ENCODE measurements around the gene FGFR3.

FGFR3 gene

DNA sequence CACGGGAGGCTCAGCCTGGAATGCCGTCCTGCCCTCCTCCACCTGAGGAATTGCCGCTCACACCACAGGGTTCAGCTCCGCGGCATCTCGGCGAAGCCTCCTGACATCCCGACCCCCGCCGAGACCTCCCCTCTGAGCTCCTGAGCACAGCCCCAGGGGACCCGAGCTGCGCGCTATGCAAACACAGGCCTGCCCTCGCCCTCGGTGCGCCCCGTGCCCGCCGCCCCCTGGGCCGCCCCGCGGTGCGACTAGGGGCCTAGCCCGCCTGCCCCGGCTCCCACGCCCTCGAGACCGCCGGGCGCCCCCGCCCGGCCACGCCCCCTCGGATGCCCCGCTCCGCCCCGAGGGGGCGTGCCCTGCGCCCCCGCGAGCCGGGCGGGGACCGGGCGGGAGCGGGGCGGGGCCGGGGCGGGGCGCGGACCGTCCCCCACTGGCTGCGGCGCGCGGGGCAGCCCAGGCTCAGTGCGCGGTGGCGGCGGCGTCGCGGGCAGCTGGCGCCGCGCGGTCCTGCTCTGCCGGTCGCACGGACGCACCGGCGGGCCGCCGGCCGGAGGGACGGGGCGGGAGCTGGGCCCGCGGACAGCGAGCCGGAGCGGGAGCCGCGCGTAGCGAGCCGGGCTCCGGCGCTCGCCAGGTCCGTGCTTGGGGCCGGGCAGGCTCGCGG is at the start of gene FGFR3:
TSS of gene FGFR3 (plus strand) at position 462 of the 664 bp plus-strand sequence. CDS start 642 bp downstream, outside the sequence.
- in situ Hi-C loops (cut with MboI; ENCODE audit: low pct_unique_long_range_greater_than_20kb, low sequenced_read_pairs): no loop called here
- DNase-seq: no peak

DNA sequence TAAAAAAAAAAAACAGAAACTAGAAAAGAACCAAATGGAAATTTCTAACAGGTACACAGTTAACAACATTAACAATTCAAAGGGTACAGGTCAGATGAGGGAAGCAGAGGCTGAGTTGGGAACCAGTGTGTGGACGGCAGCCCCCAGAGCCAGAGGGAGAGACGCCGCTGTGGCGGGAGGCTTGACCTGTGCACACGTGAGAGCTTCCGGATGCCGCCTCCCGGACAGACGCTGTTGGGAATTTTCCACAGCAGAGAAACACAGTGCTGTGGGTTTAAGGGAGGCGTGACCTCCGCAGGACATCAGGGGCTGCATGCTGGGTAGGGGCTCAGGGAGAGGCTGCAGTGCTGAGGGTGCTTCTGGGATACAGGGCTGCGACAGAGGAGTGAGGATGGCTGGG is 49.5 kb upstream of the FGFR3 start:
- in situ Hi-C loops (cut with MboI; ENCODE audit: low pct_unique_long_range_greater_than_20kb, low sequenced_read_pairs): loop anchor here (10.0 kb wide), 1 partner anchor 71 kb away; no protein-coding TSS in a partner anchor
- no peak for DNase-seq

DNA sequence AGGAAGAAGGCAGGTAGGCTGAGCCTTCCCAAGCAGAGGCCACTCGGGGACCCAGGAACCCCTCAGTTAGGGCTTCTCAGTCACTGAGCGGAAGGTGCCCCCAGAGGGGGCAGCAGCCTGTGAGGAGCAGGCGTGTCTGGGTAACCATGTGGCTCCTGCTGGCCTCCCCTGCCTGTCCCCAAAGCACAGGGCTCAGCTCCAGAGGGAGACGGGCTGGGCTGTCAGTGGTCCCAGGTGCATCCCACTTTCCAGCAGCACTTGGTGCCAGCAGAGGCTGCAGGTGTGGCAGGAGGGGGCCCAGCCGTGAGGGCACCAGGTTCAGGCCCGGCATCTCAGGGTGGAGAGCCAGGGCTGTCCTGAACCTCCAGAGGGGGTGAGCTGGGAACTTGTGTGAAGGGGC is 49.1 kb upstream of the FGFR3 start:
- DNase-seq: no peak
- in situ Hi-C loops (cut with MboI; ENCODE audit: low pct_unique_long_range_greater_than_20kb, low sequenced_read_pairs): loop anchor here (10.0 kb wide), 1 partner anchor 71 kb away; no protein-coding TSS in a partner anchor

DNA sequence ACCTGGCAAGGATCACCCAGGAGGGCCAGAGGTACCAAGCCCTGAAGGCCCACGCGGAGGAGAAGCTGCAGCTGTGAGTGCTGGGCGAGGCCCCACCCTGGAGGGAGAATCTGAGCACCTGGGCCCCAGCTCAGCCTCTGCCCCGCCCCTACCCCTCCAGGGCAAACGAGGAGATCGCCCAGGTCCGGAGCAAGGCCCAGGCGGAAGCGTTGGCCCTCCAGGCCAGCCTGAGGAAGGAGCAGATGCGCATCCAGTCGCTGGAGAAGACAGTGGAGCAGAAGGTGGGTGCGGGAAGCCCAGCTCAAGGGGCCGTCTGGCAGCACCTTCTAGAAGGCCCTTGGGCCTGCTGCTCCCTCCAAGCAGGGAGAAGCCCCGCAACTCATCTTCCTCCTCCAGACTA is 48.5 kb upstream of the FGFR3 start:
- DNase-seq: no peak
- in situ Hi-C loops (cut with MboI; ENCODE audit: low pct_unique_long_range_greater_than_20kb, low sequenced_read_pairs): loop anchor here (10.0 kb wide), 1 partner anchor 70 kb away; no protein-coding TSS in a partner anchor

DNA sequence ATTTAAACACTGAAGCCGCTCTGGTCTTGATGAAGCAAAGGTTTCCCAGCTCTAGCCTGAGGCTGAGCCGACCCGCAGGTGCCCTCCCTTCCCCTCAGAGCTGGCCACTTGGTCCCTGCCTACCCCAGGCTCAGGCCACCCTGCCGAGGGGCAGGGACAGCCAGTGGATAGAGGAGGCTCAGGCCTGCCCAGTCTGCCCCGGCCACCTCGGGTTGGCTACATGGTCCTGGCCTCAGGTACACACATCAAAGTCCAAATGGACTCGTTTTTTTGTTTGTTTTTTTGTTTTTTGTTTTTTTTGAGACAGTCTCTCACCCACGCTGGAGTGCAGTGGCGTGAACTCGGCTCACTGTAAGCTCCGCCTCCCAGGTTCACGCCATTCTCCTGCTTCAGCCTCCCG is 47.9 kb upstream of the FGFR3 start:
- DNase-seq: no peak
- in situ Hi-C loops (cut with MboI; ENCODE audit: low pct_unique_long_range_greater_than_20kb, low sequenced_read_pairs): loop anchor here (10.0 kb wide), 1 partner anchor 70 kb away; no protein-coding TSS in a partner anchor

DNA sequence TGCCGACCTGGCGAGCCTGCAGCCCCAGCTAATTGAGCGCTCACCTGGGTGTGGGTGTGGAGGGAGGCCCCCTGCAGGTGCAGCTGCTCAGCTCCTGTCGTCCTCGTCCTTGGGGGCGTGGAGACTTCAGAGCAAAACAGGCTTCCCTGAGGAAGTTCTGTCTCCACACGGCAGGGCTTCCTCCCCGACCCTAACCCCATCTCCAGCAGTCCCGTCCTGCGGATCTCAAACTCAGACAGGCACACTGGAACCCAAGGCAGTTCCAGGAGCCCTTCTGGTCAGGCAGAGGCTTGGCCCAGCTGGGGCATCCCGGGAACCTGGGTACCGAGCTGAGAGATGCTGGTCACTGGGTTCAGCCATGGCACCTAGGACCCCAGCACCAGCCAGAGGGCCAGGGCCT is 47.4 kb upstream of the FGFR3 start:
- in situ Hi-C loops (cut with MboI; ENCODE audit: low pct_unique_long_range_greater_than_20kb, low sequenced_read_pairs): loop anchor here (10.0 kb wide), 1 partner anchor 69 kb away; no protein-coding TSS in a partner anchor
- no peak for DNase-seq

DNA sequence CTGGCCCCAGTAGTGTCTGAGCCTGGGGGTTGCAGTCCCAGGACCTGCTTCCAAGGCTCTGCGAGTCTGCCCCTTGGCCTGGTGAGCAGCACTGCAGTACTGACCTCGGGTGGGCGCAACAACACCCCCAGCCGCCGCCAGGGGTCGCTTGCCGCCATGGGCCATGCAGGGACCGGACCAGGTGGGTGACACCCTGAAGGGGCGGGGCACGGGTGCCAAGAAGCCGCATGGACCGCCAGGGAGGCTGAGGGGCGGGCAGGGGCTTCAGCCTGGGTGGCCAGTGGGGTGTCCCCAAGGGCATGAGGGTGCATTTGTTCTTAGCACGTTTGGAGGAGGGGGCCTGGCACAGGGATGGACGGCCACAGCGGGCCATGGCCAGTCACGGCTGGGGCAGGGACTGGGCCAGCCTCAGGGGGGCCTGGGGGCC is 46.8 kb upstream of the FGFR3 start:
- DNase-seq: peak; percentile 75
- in situ Hi-C loops (cut with MboI; ENCODE audit: low pct_unique_long_range_greater_than_20kb, low sequenced_read_pairs): loop anchor here (10.0 kb wide), 1 partner anchor 69 kb away; no protein-coding TSS in a partner anchor

DNA sequence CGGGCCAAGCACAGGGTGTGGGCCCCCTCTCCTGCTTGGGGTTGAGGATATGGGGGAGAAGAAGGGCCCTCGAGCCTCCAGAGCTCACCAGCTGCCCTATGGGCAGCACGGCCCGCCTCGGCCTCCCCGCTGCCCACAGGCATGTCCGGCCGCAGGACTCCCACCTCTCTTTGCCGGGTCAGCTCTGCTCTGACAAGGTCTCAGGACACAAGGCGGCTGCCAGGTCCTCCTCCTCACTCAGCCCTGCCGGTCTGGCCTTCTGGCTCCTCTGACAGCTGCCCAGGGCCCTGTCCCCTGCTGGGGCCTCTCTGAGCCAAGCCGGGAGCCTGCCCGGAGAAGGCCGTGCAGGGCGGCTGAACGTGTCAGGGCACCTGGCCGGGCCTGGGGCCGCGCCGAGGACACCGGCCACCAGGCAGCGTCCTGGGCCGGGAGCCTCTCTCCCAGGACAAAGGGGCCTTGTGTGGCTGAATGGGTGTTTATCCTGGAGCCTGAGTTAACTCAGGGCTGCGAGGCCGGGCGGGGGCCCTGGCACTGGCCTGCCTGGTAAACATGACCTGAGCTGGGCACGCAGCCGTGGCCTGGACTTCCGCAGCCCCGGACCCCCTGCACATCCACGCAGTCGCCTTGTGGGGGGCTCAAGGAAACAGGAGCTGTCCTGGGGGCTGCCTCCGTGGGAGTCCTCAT is 46.0 kb upstream of the FGFR3 start:
- in situ Hi-C loops (cut with MboI; ENCODE audit: low pct_unique_long_range_greater_than_20kb, low sequenced_read_pairs): loop anchor here (10.0 kb wide), 1 partner anchor 68 kb away; no protein-coding TSS in a partner anchor
- no peak for DNase-seq

DNA sequence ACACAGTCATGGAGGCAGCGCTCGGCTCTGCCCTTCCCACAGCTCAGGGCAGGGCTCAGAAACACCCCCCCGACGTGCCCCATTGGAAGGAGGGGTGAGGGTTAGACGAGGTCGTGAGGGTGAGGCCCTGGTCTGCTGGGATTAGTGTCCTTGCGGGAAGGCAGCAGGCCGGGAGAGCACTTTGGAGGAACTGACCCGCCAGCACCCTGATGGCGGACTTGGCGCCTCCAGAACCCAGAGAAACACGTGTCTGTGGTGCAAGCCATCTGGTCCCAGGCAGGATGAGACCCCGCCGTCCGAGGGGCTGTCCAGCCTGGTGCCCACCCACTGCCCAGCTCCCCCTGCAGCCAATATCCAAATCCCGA is 45.5 kb upstream of the FGFR3 start:
- in situ Hi-C loops (cut with MboI; ENCODE audit: low pct_unique_long_range_greater_than_20kb, low sequenced_read_pairs): loop anchor here (10.0 kb wide), 1 partner anchor 67 kb away; no protein-coding TSS in a partner anchor
- DNase-seq: no peak

DNA sequence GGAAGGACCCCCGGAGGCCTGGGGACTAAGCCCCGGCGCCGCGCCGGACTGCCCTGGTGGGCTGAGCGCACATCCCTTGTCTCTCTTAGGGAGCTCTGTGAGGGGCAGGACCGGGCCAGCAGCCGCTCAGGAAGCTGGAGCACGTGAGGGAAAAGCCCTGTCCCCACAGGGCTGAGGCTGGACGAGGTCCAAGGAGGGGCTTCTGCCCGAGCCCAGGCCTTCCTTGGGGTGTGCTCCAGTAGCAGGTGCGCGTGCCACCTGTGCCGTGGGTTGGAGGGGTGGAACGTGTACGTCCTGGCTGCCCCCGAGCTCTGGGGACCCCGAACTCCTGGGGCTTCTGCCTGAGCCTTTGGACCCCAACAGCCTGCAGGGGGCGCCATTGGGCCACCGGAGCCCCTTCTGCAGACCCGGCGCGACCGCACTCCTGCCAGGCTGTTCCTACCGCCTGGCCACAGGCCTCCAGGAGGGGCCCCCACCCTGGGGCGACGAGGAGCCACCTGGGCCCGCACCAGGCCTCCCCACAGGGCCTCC is 44.6 kb upstream of the FGFR3 start:
- DNase-seq: peak; percentile 85
- in situ Hi-C loops (cut with MboI; ENCODE audit: low pct_unique_long_range_greater_than_20kb, low sequenced_read_pairs): loop anchor here (10.0 kb wide), 1 partner anchor 66 kb away; no protein-coding TSS in a partner anchor

DNA sequence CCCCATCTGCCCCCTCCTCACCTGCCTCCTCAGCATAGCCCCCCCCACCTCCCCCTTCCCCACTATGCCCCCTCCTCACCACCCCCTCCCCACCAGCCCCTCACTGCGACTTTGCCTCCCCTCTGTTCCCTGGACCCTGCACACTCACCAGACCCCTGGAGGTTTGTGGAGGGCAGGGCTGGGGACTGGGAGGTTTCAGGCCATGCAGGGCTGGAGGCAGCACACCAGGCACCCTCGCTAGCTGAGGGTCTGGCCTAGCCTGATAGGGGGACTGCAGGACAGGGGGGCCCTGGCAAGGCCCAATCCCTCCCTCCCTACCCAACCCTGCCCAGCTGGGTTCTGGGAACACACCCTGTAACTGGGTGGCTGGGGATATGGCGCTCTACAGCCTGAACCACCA is 43.7 kb upstream of the FGFR3 start:
- in situ Hi-C loops (cut with MboI; ENCODE audit: low pct_unique_long_range_greater_than_20kb, low sequenced_read_pairs): loop anchor here (10.0 kb wide), 1 partner anchor 65 kb away; no protein-coding TSS in a partner anchor
- no peak for DNase-seq

DNA sequence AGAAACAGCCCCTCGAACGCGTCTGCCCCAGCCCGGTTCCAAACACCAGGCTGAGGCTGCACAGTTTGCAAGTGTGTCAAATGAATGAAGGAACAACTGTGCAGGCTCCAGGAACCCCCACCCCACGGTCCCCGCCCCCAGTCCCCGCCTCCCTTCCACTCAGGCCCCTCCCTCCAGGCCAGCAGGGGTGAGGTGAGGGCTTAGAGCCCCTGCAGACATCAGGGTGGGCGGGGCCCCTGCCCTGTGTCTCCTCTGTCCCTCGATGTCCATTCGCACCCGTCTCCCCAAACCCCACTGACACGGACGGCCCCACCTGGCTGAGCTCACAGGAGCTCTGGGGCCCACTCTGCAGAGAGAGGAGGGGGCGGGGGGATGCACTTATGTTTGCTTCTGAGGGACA is 43.3 kb upstream of the FGFR3 start:
- no peak for DNase-seq
- in situ Hi-C loops (cut with MboI; ENCODE audit: low pct_unique_long_range_greater_than_20kb, low sequenced_read_pairs): loop anchor here (10.0 kb wide), 1 partner anchor 65 kb away; no protein-coding TSS in a partner anchor

DNA sequence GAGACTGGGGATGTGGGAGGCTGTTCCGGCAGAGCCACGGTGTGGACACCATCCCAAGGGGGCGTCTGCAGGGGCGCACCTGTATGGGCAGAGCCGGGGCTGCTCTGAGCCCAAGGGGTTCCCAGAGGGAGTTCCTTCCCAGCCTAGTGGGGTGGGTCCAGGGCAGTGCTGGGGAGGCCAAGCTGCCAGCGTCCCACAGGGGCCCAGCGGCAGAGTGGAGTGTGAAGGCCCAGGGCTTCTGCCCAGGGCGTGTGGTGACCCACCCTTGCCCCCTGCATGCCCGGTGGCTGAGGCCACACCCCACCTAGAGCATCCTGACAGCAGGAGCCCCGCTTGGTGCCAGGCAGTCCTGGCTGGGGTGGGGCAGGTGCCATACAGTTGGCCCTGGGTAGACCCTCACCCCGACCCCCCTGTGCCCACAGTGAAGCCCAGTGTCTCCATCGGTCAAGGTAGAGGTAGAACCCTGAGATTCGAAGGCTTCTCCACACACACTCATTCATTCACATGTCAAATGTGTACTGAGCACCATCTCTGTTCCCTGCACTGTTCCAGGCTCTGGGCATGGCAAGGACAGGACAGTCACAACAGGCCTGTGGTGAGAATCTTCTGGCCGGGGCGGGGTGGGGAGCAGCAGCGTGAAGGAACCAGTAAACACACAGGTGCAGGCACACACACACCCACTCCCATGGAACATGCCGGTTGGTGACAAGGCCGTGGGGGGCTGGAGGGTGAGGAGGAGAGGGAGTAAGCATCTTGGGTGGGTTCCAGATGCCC is 42.5 kb upstream of the FGFR3 start:
- no peak for DNase-seq
- in situ Hi-C loops (cut with MboI; ENCODE audit: low pct_unique_long_range_greater_than_20kb, low sequenced_read_pairs): no loop called here

DNA sequence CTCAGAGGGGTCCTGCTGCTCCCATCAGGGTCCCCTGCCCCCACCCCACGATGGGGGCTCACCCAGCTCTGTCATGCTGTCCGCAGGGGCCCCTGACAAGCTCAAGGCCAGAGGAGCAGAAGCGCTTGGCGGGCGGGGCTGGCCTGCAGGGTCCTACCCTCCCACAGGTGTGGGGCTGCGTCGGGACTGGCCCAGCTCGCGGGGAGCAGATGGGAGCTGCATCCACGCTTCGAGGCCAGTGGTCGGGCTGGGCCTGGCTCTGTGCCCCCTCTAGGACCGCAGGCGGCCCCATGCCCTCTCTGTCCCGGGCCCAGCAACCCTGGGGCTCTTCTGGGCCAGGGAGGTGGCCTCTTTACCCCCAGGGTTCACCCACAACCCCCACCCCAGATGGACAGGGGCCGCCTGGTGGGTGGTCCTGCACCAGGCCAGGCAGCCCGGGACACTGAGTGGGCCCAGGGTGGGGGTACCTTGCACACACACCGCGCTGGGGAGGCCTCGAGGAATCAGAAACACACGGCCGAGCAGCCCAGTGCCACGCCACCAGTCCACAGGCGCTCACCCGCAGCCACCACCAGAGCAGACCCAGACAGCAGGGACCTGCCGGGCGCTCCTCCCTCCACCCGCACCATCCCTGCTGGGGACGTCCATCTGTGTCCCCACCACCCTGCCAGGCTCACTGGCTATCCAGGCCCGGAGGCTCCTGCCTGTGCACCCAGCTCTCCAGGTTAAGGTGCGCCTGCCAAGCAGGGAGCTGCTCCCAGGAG is 41.8 kb upstream of the FGFR3 start:
- in situ Hi-C loops (cut with MboI; ENCODE audit: low pct_unique_long_range_greater_than_20kb, low sequenced_read_pairs): no loop called here
- no peak for DNase-seq

DNA sequence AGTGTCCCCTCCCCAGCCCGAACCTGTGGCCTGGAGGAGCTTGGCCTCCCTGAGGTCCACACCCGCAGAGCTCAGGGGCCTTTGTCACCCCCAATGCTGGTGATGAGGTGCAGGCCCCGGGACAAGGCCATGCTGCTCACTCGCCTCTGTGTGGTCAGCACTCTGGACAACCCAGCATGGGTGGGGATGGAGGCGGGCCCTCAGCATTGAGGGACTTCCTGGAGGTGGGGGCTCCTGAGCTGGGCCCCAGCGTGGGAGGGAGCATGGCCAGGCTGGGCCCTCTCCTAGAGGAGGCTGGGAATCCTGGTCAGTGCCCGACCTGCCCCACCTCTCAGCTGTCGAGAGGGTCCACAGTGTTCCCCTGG is 41.2 kb upstream of the FGFR3 start:
- in situ Hi-C loops (cut with MboI; ENCODE audit: low pct_unique_long_range_greater_than_20kb, low sequenced_read_pairs): no loop called here
- no peak for DNase-seq

DNA sequence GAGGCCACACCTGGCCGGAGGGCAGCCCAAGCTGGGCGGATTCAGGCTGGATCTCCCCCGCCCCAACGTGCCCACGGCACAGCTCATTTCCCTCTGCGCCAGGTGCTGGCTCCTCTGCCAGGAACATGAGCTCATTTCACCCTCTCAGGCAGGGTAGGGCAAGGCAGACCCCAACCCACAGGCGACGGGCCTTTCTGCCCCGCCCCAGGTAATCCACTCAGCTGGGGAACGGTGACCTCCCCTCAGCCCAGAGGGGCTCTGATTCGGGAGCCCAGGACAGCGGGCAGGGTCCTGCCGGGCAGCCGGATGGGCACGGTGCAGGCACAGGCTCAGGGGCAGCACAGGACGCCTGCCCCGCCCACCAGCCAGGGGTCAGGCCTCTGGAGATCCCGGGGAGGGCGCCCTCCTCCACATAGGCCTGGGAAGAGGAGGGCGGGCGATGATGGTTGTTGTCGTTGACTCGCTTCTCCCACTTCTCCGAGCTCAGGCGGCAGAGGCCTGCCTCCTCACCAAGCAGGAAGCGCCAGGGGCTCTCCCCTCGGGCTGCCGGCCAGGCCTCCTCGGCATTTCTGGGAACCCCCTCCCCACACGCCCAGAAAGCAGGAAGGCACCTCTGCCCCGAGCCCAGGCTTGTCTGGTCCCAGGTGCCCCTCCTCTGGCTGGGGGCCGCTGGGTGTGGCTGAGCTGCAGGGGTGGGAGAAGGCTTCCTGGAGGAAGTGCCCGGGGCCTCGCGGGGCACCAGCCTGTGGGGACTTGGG is 40.6 kb upstream of the FGFR3 start:
- in situ Hi-C loops (cut with MboI; ENCODE audit: low pct_unique_long_range_greater_than_20kb, low sequenced_read_pairs): no loop called here
- DNase-seq: no peak

DNA sequence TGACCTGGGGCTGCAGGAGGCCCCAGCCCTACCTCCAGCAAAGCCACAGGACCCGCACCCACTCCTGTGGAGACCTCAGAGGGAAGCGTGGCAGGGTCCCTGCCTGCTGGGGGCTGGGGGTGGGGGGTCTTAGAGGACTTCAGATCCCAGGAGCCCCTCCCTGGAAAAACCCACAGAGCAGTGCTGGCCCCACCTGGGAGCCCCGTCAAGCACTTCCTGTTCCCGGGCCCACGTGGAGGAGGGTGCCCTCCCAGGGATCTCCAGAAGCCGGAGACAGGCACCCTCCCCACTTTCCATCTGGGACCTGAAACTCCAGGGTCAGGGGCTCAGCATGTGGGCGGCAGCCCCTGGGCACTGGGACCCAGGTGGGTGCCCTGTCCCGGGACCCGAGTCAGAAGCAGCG is 39.8 kb upstream of the FGFR3 start:
- in situ Hi-C loops (cut with MboI; ENCODE audit: low pct_unique_long_range_greater_than_20kb, low sequenced_read_pairs): no loop called here

DNA sequence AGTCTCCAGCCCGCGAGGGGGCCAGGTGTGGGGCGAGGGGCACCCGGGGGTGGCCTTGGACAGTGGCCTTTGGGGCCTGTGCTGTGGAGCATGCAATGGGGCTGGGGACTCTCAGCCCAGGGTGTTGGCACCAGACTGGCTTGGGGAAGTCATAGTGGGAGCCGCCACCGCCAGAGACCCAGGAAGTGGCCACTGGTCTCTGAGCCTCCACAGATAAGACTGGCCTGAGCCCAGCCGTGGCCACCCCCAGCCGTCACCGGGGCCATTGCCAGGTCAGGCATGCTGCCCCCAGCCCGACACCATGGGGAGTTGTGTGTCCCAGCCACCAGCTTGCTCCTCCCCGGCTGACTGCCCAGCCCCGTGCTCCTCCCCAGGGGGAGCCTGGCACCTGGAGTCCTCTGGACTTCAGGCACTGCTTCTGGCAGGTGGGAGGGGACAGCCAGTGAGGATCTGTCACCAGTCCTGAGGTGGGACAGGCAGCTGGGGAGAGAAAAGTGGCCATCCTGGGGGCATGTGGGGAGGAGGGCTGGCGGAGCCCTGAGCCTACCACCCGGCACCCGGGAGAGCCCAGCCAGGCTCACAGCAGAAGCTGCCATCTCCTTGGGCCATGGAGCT is 39.3 kb upstream of the FGFR3 start:
- in situ Hi-C loops (cut with MboI; ENCODE audit: low pct_unique_long_range_greater_than_20kb, low sequenced_read_pairs): no loop called here
- no peak for DNase-seq

More for the DNA sequence above, 39.8 kb upstream of the FGFR3 start:
- DNase-seq: no peak
